SK-N-SH treated with all-trans-retinoic acid at 6 μM for 48 hours (cell line): Measurements from ENCODE around the gene NAALADL2.
"Not testable (repeated sequence)": the region's sequence is repeated elsewhere in the genome, so short reads cannot be mapped to it uniquely, and the experiment has no call there.

Experiments
- ATAC-seq: fragments of 200-7000 bp; cut with Tn5 transposase; 3 replicates; pipeline ENCODE4 v1.9.1; 2020; ENCODE audit warnings: mild to moderate bottlenecking, moderate library complexity
- ARNTL ChIP-seq: fragments of 450-650 bp; formaldehyde crosslinking; IDR thresholded peaks from 2 replicates; pipeline ENCODE4 v1.5.0; 2020; ENCODE audit warnings: low read depth, mild to moderate bottlenecking, moderate library complexity, borderline replicate concordance
- BACH2 ChIP-seq: fragments of 250-450 bp; sonication (Bioruptor Pico); IDR thresholded peaks from 2 replicates; pipeline ENCODE4 v1.9.0; 2021; ENCODE audit warnings: mild to moderate bottlenecking, borderline replicate concordance
- CSDC2 ChIP-seq: fragments of 250-450 bp; sonication (Bioruptor Pico); IDR thresholded peaks from 2 replicates; pipeline ENCODE4 v1.5.0; 2020; ENCODE audit warnings: mild to moderate bottlenecking, moderate library complexity
- ESRRG ChIP-seq: fragments of 250-450 bp; sonication (Bioruptor Pico); IDR thresholded peaks from 2 replicates; pipeline ENCODE4 v1.6.1; 2021; ENCODE audit warnings: mild to moderate bottlenecking
- GLIS3 ChIP-seq: fragments of 250-450 bp; sonication (Bioruptor Pico); IDR thresholded peaks from 2 replicates; pipeline ENCODE4 v1.5.0; 2020; ENCODE audit warnings: mild to moderate bottlenecking, moderate library complexity
- ISL1 ChIP-seq: fragments of 250-450 bp; sonication (Bioruptor Pico); IDR thresholded peaks from 2 replicates; pipeline ENCODE4 v2.1.2; 2022; ENCODE audit warnings: mild to moderate bottlenecking, moderate library complexity
- PPARA ChIP-seq: fragments of 250-450 bp; sonication (Bioruptor Pico); IDR thresholded peaks from 2 replicates; pipeline ENCODE4 v1.5.0; 2020; ENCODE audit warnings: mild to moderate bottlenecking, borderline replicate concordance
- RARB ChIP-seq: fragments of 250-450 bp; sonication (Bioruptor Pico); IDR thresholded peaks from 2 replicates; pipeline ENCODE4 v1.8.0; 2021; ENCODE audit warnings: mild to moderate bottlenecking, moderate library complexity
- SNAI2 ChIP-seq: fragments of 250-450 bp; sonication (Bioruptor Pico); IDR thresholded peaks from 2 replicates; pipeline ENCODE4 v1.5.0; 2020; ENCODE audit warnings: mild to moderate bottlenecking, moderate library complexity
- TOX ChIP-seq: fragments of 250-450 bp; sonication (Bioruptor Pico); IDR thresholded peaks from 2 replicates; pipeline ENCODE4 v1.8.0; 2021; ENCODE audit warnings: mild to moderate bottlenecking, moderate library complexity, borderline replicate concordance
- ZC3H10 ChIP-seq: fragments of 250-450 bp; sonication (Bioruptor Pico); IDR thresholded peaks from 2 replicates; pipeline ENCODE4 v1.5.1; 2021; ENCODE audit warnings: mild to moderate bottlenecking, moderate library complexity
- ZFP3 ChIP-seq: fragments of 250-450 bp; sonication (Bioruptor Pico); IDR thresholded peaks from 2 replicates; pipeline ENCODE4 v1.5.0; 2020; ENCODE audit warnings: mild to moderate bottlenecking, moderate library complexity
- ZFP30 ChIP-seq: fragments of 450-650 bp; formaldehyde crosslinking; IDR thresholded peaks from 2 replicates; pipeline ENCODE4 v1.5.0; 2022; ENCODE audit warnings: mild to moderate bottlenecking, moderate library complexity
- ZNF565 ChIP-seq: fragments of 450-650 bp; formaldehyde crosslinking; conservative IDR thresholded peaks from 2 replicates; pipeline ENCODE4 v1.5.0; 2020; ENCODE audit warnings: low read depth, mild to moderate bottlenecking, moderate library complexity
- ZNF70 ChIP-seq: fragments of 450-650 bp; formaldehyde crosslinking; IDR thresholded peaks from 2 replicates; pipeline ENCODE4 v1.5.0; 2020; ENCODE audit warnings: mild to moderate bottlenecking, moderate library complexity
- ZNF8 ChIP-seq: fragments of 450-650 bp; formaldehyde crosslinking; IDR thresholded peaks from 2 replicates; pipeline ENCODE4 v1.5.0; 2020; ENCODE audit warnings: mild to moderate bottlenecking, moderate library complexity
- TF ChIP-seq, protein P1 (sequence below): fragments of 250-450 bp; sonication (Bioruptor Pico); IDR thresholded peaks from 2 replicates; pipeline ENCODE4 v1.5.0; 2020; ENCODE audit warnings: mild to moderate bottlenecking, moderate library complexity
- TF ChIP-seq, protein P2 (sequence below): fragments of 250-450 bp; sonication (Bioruptor Pico); IDR thresholded peaks from 2 replicates; pipeline ENCODE4 v1.8.0; 2020; ENCODE audit warnings: mild to moderate bottlenecking, moderate library complexity, borderline replicate concordance
- TF ChIP-seq, protein P3 (sequence below): fragments of 250-450 bp; sonication (Bioruptor Pico); IDR thresholded peaks from 2 replicates; pipeline ENCODE4 v1.8.0; 2021; ENCODE audit warnings: low read depth, mild to moderate bottlenecking, moderate library complexity, borderline replicate concordance
- TF ChIP-seq, protein P4 (sequence below): fragments of 250-450 bp; sonication (Bioruptor Pico); IDR thresholded peaks from 2 replicates; pipeline ENCODE4 v1.5.1; 2020; ENCODE audit warnings: low read depth, mild to moderate bottlenecking, moderate library complexity

The NAALADL2 gene

DNA sequence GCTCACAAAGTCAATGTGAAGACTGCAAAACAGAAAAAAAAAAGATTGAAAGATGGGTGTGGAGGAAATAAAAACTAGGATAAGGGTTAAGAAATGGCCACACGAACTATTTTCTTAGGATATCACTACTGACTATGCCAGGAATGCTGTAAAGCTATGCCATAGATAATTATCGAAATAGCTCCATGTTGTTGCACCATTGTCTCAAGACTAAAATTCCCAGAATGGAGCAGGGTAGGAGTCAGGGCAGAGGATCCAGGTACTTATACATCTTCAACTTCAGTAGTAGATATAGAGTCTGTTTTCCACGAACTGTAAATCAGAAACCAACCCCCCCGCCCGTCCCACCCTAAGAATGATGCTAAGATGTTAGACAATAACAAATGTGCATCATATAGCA lies 302.2 kb downstream of the NAALADL2 start:
- ATAC-seq = no peak
- no peak for TF ChIP-seq ZFP30 (CRISPR knock-in tag)
- TF ChIP-seq ZC3H10 (CRISPR knock-in tag) = no peak
- TF ChIP-seq, protein P1, sequence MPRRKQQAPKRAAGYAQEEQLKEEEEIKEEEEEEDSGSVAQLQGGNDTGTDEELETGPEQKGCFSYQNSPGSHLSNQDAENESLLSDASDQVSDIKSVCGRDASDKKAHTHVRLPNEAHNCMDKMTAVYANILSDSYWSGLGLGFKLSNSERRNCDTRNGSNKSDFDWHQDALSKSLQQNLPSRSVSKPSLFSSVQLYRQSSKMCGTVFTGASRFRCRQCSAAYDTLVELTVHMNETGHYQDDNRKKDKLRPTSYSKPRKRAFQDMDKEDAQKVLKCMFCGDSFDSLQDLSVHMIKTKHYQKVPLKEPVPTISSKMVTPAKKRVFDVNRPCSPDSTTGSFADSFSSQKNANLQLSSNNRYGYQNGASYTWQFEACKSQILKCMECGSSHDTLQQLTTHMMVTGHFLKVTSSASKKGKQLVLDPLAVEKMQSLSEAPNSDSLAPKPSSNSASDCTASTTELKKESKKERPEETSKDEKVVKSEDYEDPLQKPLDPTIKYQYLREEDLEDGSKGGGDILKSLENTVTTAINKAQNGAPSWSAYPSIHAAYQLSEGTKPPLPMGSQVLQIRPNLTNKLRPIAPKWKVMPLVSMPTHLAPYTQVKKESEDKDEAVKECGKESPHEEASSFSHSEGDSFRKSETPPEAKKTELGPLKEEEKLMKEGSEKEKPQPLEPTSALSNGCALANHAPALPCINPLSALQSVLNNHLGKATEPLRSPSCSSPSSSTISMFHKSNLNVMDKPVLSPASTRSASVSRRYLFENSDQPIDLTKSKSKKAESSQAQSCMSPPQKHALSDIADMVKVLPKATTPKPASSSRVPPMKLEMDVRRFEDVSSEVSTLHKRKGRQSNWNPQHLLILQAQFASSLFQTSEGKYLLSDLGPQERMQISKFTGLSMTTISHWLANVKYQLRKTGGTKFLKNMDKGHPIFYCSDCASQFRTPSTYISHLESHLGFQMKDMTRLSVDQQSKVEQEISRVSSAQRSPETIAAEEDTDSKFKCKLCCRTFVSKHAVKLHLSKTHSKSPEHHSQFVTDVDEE (CRISPR knock-in tag) = no peak
- no peak for TF ChIP-seq SNAI2 (CRISPR knock-in tag)
- TF ChIP-seq, protein P2, sequence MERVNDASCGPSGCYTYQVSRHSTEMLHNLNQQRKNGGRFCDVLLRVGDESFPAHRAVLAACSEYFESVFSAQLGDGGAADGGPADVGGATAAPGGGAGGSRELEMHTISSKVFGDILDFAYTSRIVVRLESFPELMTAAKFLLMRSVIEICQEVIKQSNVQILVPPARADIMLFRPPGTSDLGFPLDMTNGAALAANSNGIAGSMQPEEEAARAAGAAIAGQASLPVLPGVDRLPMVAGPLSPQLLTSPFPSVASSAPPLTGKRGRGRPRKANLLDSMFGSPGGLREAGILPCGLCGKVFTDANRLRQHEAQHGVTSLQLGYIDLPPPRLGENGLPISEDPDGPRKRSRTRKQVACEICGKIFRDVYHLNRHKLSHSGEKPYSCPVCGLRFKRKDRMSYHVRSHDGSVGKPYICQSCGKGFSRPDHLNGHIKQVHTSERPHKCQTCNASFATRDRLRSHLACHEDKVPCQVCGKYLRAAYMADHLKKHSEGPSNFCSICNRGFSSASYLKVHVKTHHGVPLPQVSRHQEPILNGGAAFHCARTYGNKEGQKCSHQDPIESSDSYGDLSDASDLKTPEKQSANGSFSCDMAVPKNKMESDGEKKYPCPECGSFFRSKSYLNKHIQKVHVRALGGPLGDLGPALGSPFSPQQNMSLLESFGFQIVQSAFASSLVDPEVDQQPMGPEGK (CRISPR knock-in tag) = no peak
- TF ChIP-seq PPARA (CRISPR knock-in tag) = no peak

DNA sequence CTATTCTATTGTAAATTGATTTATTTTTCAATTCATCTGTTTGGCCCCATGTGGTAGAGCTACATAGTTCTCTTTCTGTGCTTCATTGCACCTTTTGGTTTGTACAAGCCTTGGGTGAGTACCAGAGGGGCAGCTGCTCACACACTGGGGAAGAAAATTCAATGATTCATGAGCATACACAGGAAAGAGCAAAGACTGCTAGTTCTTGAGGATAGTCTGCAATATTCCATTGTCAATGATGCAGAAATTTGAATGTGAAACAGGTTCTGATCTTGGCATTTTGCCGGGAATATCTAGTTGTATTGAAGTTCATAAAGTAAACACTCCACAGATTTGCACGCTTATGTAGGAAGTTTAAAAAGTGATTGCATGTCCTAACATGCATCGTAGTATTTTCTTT lies 304.6 kb downstream of the NAALADL2 start:
- TF ChIP-seq RARB (CRISPR knock-in tag) (no peak), ZFP30 (CRISPR knock-in tag) (no peak), ARNTL (CRISPR knock-in tag) (no peak), GLIS3 (CRISPR knock-in tag) (no peak), ZNF70 (CRISPR knock-in tag) (no peak), BACH2 (CRISPR knock-in tag) (no peak), ZC3H10 (CRISPR knock-in tag) (no peak), ESRRG (CRISPR knock-in tag) (no peak)
- TF ChIP-seq, protein P3, sequence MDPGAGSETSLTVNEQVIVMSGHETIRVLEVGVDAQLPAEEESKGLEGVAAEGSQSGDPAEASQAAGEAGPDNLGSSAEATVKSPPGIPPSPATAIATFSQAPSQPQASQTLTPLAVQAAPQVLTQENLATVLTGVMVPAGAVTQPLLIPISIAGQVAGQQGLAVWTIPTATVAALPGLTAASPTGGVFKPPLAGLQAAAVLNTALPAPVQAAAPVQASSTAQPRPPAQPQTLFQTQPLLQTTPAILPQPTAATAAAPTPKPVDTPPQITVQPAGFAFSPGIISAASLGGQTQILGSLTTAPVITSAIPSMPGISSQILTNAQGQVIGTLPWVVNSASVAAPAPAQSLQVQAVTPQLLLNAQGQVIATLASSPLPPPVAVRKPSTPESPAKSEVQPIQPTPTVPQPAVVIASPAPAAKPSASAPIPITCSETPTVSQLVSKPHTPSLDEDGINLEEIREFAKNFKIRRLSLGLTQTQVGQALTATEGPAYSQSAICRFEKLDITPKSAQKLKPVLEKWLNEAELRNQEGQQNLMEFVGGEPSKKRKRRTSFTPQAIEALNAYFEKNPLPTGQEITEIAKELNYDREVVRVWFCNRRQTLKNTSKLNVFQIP (CRISPR knock-in tag) = no peak
- TF ChIP-seq, protein P2 (CRISPR knock-in tag) = no peak
- ATAC-seq = no peak

DNA sequence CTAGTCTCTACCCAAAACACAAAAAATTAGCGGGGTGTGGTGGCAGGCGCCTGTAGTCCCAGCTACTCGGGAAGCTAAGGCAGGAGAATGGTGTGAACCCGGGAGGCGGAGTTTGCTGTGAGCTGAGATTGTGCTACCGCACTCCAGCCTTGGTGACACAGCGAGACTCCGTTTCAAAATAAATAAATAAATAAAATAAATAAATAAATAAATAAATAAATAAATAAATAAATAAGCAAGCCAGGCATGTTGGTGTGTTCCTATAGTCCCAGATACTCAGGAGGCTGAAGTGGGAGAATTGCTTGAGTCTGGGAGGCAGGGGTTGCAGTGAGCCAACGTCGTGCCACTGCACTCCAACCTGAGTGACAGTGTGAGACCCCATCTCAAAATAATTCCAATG lies 314.0 kb downstream of the NAALADL2 start:
- ATAC-seq = not testable (repeated sequence)

DNA sequence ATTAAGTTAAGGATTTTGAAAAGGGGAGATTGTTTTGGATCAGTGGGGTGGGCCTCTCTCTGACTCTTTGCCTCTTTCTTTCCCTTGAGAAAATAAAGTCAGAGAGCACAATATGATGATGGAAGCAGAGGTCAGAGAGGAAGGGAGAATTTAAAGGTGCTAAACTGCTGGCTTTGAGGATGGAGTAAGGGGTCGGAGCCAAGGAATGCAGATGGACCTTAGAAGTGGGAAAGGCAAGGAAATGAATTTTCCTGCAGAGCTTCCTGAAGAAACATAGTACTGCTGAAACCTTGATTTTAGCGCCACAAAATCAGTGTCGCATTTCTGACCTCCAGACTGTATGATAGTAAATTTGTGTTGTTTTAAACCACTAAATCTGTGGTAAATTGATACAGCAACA lies 317.4 kb downstream of the NAALADL2 start:
- TF ChIP-seq, protein P1 (CRISPR knock-in tag) = no peak
- TF ChIP-seq ZNF70 (CRISPR knock-in tag) (no peak), ISL1 (CRISPR knock-in tag) (no peak), ZNF8 (CRISPR knock-in tag) (no peak), TOX (CRISPR knock-in tag) (no peak), ZFP3 (CRISPR knock-in tag) (no peak), CSDC2 (CRISPR knock-in tag) (no peak), RARB (CRISPR knock-in tag) (no peak), GLIS3 (CRISPR knock-in tag) (no peak), PPARA (CRISPR knock-in tag) (no peak), ZNF565 (no peak), ZFP30 (CRISPR knock-in tag) (no peak)
- TF ChIP-seq, protein P3 (CRISPR knock-in tag) = no peak
- TF ChIP-seq, protein P4, sequence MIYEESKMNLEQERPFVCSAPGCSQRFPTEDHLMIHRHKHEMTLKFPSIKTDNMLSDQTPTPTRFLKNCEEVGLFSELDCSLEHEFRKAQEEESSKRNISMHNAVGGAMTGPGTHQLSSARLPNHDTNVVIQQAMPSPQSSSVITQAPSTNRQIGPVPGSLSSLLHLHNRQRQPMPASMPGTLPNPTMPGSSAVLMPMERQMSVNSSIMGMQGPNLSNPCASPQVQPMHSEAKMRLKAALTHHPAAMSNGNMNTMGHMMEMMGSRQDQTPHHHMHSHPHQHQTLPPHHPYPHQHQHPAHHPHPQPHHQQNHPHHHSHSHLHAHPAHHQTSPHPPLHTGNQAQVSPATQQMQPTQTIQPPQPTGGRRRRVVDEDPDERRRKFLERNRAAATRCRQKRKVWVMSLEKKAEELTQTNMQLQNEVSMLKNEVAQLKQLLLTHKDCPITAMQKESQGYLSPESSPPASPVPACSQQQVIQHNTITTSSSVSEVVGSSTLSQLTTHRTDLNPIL (CRISPR knock-in tag) = no peak
- ATAC-seq = no peak
